ENCODE measurements around the gene IGF2.

DNA sequence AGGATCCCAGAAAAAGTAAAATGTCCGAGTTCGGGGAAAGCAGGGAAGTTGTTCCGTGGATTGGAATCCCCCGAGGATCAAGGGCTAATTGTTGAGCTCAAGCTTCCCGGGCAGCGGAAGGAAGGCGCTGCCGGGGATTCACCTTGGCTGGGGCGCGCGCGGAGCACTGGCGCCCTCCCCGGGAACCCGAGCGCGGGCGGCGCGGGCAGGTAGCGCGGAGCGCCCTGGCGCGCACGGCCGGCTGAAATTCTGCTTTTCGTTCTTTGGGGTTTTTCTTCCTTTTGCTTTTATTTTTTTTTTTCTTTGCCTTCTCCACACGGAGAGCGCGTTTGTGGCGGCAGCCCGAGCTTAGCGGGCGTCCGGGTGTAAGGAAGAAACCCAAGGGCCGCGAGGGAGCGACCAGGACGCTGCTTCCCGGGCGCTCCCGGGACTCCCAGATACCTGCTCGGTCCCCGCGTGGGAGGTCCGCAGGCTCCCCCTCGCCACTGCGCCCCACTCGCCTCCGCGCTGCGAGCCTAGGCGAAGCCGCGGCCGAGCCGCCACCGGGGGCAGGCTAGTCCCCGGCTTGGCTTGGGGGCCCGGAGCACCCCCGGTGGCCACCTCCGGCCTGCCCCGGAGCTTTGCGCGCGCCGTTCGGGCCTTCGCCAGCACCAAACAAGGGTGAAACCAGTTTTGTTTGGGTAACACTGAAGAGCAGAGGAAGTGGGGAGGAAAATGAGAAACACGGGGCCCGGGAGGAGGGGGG, 4.8 kb upstream of the IGF2 start:
- TF ChIP-seq, protein P1, sequence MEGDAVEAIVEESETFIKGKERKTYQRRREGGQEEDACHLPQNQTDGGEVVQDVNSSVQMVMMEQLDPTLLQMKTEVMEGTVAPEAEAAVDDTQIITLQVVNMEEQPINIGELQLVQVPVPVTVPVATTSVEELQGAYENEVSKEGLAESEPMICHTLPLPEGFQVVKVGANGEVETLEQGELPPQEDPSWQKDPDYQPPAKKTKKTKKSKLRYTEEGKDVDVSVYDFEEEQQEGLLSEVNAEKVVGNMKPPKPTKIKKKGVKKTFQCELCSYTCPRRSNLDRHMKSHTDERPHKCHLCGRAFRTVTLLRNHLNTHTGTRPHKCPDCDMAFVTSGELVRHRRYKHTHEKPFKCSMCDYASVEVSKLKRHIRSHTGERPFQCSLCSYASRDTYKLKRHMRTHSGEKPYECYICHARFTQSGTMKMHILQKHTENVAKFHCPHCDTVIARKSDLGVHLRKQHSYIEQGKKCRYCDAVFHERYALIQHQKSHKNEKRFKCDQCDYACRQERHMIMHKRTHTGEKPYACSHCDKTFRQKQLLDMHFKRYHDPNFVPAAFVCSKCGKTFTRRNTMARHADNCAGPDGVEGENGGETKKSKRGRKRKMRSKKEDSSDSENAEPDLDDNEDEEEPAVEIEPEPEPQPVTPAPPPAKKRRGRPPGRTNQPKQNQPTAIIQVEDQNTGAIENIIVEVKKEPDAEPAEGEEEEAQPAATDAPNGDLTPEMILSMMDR (IDR thresholded peaks at IDR 0.05) = no peak
- TF ChIP-seq POLR2A (IDR thresholded peaks at IDR 0.05) (no peak), POLR2AphosphoS5 (IDR thresholded peaks at IDR 0.05; ENCODE audit: insufficient read depth in 1 of 2, low read depth in 1 of 2) (no peak)

All from vagina (tissue), 2 donors.